Measurements from ENCODE around the gene S100A5.

Gene S100A5

DNA sequence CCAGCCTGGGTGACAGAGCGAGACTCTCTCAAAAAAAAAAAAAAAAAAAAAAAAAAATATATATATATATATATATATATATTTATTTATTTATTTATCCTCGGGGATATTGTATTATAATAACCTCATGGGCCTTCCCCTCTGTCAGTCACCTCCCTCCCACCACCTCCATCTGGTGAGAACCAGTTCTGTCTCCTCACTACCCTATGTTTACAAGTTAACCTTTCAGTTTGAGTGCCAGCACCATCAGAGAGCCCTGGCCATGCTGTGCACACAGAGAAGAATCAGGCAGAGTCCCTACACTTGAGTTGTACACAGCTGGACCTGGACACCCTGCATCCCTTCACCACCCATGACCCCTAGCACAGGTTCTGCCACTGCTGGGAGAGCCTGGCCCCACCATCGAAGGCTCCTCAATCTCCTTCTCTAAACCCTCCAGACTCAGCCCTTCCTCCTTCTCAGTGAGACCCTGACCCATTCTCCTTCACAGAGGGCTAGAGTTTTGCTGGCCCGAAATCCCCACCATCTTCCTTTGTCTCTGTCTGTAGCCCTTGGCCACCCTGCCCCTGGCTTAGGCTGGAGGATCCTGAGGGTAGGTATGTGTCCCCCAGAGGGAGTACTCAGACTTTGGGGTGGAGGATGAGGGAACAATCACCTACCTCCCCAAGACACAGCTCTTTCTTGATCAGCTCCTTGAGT, 1.2 kb downstream of the S100A5 start:
- no peak overlapping the region for H3K4me3 ChIP-seq (ENCODE audit: low read depth, low read length)
- no peak for TF ChIP-seq CTCF (conservative IDR thresholded peaks at IDR 0.05; ENCODE audit: low read depth, low read length)
- DNase-seq (ENCODE audit: low read depth): no peak

- DNase-seq (ENCODE audit: low read depth): no peak
- H3K4me3 ChIP-seq (ENCODE audit: low read depth, low read length): no peak overlapping the region
- TF ChIP-seq CTCF (conservative IDR thresholded peaks at IDR 0.05; ENCODE audit: low read depth, low read length): no peak
These were observed 2.4 kb downstream of the S100A5 start for GRCh38 chr1:153538315-153538821.

DNA sequence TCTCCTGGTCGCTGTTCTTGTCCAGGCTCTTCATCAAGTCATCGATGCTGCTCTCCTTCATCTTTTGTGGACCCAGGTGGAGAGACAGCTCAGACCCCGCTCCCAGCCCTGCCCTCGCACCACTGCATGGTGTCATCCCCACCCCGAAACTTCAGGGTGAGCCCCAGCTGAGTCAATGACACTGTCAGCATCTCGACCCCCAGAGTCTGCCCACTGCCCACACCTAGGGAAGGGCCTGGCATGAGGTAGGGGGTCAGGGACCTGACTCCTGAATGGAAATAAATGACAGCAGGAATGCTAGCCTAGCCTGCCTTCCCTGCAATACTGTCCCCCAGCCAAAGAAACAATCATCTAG, 3.4 kb downstream of the S100A5 start:
- no peak for TF ChIP-seq CTCF (conservative IDR thresholded peaks at IDR 0.05; ENCODE audit: low read depth, low read length)
- no peak overlapping the region for H3K4me3 ChIP-seq (ENCODE audit: low read depth, low read length)
- DNase-seq (ENCODE audit: low read depth): no peak

- no peak overlapping the region for H3K4me3 ChIP-seq (ENCODE audit: low read depth, low read length)
- TF ChIP-seq CTCF (conservative IDR thresholded peaks at IDR 0.05; ENCODE audit: low read depth, low read length): no peak
- DNase-seq (ENCODE audit: low read depth): no peak
These were observed 3.9 kb downstream of the S100A5 start for GRCh38 chr1:153536671-153537375.

DNA sequence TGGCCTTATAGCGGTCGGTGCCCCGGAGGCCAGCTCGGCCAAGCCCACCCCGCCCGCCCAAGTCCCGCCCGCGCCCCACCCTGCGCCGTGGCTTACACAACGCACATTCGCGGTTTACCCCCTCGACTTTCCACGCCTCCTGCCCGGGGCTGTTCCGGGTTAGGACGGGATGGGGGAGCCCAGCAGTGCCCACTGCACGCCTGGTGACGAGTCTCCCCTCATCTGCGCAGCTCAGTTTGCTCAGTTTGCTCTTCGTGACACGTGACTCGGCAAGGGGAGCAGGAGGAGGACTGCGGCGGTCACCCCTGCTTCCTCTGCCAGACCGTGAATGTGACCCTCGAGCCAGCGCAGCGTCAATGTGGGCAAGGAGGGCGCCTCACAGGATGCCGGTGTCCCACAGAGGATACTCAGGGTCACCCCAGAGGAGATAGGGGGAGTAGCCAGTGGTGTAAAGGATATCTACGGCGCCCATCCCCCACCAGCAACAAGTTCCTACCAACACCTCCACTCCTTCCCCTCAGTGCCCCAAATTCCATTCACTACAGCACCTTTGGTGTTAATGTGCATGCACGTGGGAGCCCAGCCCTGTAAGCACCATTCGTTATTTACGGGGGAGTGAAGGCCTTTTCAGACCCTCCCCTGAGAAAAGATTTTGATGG, 4.6 kb downstream of the S100A5 start:
- no peak for TF ChIP-seq CTCF (conservative IDR thresholded peaks at IDR 0.05; ENCODE audit: low read depth, low read length)
- peak; percentile 72 for DNase-seq (ENCODE audit: low read depth)
- peak overlapping the region; percentile 69 for H3K4me3 ChIP-seq (ENCODE audit: low read depth, low read length)

DNA sequence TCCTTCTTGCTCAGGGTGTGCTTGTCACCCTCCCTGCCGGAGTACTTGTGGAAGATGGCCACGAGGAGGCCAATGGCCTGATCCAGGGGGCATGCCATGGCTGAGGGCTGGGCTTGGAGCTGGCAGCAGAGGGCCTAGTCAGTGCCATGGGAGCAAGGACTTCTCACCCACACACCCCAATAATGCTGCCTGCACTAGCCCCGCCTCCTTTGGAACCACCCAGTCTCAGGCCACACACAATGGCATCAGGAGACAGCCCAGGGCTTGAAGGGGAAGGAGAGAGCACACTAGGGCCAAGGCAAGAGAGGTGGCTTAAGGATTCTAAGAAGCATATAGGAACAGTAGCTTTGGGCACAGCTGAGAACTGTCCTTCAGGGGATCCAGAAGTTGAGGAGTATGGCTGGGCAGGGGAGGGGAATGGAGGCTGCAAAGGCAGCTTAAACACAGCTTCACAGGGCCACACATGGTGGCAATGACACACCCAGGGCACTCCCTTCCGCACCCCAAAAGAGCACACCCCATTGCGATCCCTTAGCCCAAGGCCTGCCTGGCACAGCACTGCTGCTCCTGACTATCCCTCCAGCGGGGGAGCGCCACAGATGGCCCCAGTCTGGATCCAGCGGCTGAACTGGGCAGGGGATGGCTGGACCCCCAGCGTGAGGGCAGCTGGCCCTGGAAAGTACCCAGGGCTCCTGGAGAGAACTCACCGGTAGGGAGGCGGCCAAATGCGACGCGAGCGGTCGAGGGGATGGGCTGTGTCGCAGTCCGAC, 5.3 kb downstream of the S100A5 start, which contains the start of gene S100A6:
Gene S100A6, minus strand, starts transcription at position 750 of the 770 bp plus-strand sequence. Its CDS starts 652 bp downstream, at position 98.
- TF ChIP-seq CTCF (conservative IDR thresholded peaks at IDR 0.05; ENCODE audit: low read depth, low read length): no peak
- DNase-seq (ENCODE audit: low read depth): no peak

More for the DNA sequence above, 5.3 kb downstream of the S100A5 start, which contains the start of gene S100A6:
- peak within 1 kb of the TSS; percentile 69 for H3K4me3 ChIP-seq (ENCODE audit: low read depth, low read length)
